Lower leg skin (tissue), 4 donors: ENCODE data around the gene APCDD1. TPM values are rescaled to one million over a fixed set of nuclear protein-coding genes. Genes with fewer than 3 reads are reported as not detected.

ENCODE experiments used
- DNase-seq, 2 donors: peaks; one replicate each; pipeline ENCODE4 v3.0.0-alpha.2; 2019; ENCODE audit warnings: low spot score in 2 of 2
- H3K4me3 ChIP-seq: fragments of 200-600 bp; sonication (generic); 2 replicates; pipeline ENCODE4 v1.5.1; 2017; ENCODE audit warnings: mild to moderate bottlenecking, low read depth; ENCODE audit not compliant: poor library complexity, severe bottlenecking
- POLR2A ChIP-seq, 2 donors: fragments of 450-650 bp; IDR thresholded peaks; one replicate each; pipeline ENCODE4 v1.6.1; 2016 to 2017; ENCODE audit warnings: antibody characterized with exemption in 2 of 2, mild to moderate bottlenecking in 1 of 2, moderate library complexity in 1 of 2
- WGBS, 2 donors: methylation state at CpG; one replicate each; pipeline ENCODE4 v1.1.5; 2018; 5-methylcytosine and 5-hydroxymethylcytosine counted together
- intact Hi-C: fragments of 100-400 bp; cut with DNase I; formaldehyde crosslinking; loops from one replicate; pipeline ENCODE4 v1.15.0; 2023; ENCODE audit warnings: low total_unique reads
- total RNA-seq, 4 donors: library from RNA; depleted of rRNA; stranded (reverse); fragments of >200 nt; gene quantifications; one replicate each; pipeline ENCODE4 v1.1.0, GENCODE V29; 2016
- TF ChIP-seq, protein P1 (sequence below), 3 donors: fragments of 450-650 bp; IDR thresholded peaks; one replicate each; pipeline ENCODE4 v1.5.1; 2016; ENCODE audit warnings: antibody characterized with exemption in 3 of 3, mild to moderate bottlenecking in 3 of 3, moderate library complexity in 2 of 3

APCDD1 gene
- total RNA-seq, 4 donors from 2014 or later, result 76.6 to 192 (median 180) TPM

DNA sequence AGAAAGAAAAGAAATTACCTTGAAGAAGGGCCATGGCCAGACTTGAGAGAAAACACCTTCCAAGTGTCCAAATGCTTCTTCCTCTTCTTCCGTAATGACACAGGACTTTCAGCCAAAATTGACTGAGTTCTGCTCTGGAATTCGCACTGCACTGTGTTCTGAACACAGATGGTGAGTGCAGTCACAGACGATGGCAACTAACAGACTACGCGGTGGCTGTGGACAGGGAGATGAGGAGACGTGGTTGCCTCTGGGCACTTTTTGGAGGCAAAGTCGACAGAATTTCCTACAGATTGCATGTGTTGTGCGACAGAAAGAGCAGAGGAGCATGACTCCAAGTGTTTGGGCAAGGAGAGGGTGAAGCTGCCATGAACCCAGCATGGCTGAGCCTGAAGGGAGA is 67.1 kb downstream of the APCDD1 start:
- 75 to 76% methylated on average over 8 of the region's 8 CpGs for WGBS, 2 donors
- no peak for TF ChIP-seq POLR2A (IDR thresholded peaks at IDR 0.05)
- TF ChIP-seq, protein P1, sequence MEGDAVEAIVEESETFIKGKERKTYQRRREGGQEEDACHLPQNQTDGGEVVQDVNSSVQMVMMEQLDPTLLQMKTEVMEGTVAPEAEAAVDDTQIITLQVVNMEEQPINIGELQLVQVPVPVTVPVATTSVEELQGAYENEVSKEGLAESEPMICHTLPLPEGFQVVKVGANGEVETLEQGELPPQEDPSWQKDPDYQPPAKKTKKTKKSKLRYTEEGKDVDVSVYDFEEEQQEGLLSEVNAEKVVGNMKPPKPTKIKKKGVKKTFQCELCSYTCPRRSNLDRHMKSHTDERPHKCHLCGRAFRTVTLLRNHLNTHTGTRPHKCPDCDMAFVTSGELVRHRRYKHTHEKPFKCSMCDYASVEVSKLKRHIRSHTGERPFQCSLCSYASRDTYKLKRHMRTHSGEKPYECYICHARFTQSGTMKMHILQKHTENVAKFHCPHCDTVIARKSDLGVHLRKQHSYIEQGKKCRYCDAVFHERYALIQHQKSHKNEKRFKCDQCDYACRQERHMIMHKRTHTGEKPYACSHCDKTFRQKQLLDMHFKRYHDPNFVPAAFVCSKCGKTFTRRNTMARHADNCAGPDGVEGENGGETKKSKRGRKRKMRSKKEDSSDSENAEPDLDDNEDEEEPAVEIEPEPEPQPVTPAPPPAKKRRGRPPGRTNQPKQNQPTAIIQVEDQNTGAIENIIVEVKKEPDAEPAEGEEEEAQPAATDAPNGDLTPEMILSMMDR (IDR thresholded peaks at IDR 0.05), result no peak
- no peak for DNase-seq

DNA sequence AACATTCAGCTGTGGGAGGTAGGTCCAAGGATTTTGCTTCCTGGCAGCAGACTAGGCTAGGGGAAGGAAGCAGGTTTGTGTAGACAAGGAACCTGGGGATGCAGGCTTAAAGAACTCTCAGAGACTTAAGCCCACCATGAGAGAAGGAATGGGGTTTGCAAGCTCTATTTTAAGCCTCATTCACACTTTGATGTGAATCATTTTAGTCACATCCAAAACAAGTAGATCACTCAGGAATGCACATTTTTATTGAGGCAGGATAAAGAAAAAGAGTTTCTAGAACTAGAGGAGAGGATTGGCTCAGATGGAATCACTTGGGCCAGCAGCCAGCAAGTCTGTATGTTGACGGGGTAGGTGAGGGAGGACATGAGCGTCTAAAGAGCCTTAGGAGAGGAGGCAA is 68.1 kb downstream of the APCDD1 start:
- TF ChIP-seq, protein P1 (IDR thresholded peaks at IDR 0.05), result no peak
- no peak for TF ChIP-seq POLR2A (IDR thresholded peaks at IDR 0.05)
- intact Hi-C loops, result no loop called here
- H3K4me3 ChIP-seq, result no peak overlapping the region
- DNase-seq, result no peak
- whole genome bisulfite sequencing, 2 donors, result 84 to 87% methylated on average over 2 of the region's 2 CpGs

More for the DNA sequence above, 67.1 kb downstream of the APCDD1 start:
- intact Hi-C loops, result loop anchor here (1.0 to 2.0 kb wide), 2 partner anchors 547 to 551 kb away; no protein-coding TSS in a partner anchor
- H3K4me3 ChIP-seq, result no peak overlapping the region

DNA sequence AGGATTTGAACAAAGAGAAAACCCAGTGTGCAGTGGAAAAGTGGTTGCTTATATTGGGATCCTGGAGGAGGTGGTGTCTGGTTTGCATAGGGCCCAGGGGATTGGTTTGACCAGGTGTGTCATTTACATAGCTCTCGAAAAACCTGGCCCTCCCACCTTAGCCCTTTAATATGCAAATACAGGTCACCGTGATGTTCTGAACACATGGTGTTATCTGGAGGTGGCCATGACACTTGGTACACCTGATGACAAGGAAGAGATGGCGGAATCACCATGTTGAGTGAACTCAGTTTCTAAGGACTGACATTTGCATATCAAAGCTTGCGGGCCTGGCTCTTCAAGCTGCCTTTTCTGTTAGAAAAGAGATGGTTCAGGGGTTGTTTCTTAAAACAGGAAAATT is 69.1 kb downstream of the APCDD1 start:
- intact Hi-C loops, result no loop called here
- 86 to 88% methylated on average over 4 of the region's 4 CpGs for WGBS, 2 donors
- H3K4me3 ChIP-seq, result no peak overlapping the region
- no peak for TF ChIP-seq POLR2A (IDR thresholded peaks at IDR 0.05)
- TF ChIP-seq, protein P1 (IDR thresholded peaks at IDR 0.05), result no peak
- DNase-seq, result no peak

DNA sequence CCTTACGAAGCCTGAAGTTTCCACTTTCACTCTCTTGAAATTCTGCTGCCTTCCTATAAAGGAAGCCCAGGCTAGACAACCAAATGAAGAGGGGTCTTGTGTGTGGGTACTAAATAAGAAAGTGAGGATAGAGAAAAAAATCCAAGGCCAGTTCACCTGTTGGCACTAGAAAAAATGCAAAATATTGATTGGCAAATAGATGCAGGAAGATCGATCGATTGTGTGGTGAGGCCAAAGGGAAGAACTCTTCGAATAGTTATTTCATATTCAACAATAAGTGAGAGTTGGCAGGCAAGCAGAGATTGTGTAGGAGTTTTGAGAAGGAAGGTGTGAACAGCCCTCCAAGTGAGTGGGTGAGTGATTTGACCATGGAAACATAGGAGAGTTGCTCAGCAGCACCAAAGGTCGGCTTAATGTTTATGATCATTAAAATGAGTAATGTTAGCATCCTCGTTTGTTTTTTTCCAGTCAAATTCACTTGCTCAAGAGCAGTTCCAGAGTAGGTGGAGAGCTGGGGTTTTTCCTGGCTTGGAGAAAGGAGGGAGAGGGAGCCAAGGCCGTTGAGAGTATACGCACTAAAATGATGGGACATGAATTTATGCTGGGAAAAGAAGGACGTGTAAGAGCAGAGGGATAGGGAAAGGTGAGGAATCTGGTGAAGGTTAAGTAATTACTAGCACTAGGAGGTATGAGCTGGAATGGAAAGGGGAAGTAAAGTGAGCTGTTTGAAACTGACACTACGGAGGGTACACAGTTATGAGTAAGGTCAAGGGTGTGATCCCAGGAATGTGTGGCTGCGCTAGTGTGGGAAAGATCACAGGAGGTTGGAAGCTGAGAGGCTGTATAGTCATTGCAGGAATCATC is 70.3 kb downstream of the APCDD1 start:
- no peak for TF ChIP-seq POLR2A (IDR thresholded peaks at IDR 0.05)
- TF ChIP-seq, protein P1 (IDR thresholded peaks at IDR 0.05), result no peak
- WGBS, 2 donors, result 48 to 49% methylated on average over 11 of the region's 11 CpGs
- H3K4me3 ChIP-seq, result no peak overlapping the region
- intact Hi-C loops, result no loop called here
- DNase-seq, result no peak

DNA sequence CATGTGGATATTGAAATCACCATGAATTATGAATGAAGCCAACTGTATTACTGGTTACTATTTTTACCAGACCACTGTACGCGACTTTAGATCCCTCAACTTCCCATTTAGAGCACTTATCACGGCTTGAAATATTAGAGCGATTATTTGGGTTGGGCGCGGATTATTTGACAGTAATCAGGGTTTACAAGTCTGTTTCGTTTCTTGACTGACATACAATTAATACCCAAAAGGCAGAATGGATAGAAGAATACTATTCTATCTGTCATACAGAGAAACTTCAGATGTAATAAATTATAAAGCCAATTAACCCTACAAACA is 70.9 kb downstream of the APCDD1 start:
- TF ChIP-seq, protein P1 (IDR thresholded peaks at IDR 0.05), result no peak
- no peak for TF ChIP-seq POLR2A (IDR thresholded peaks at IDR 0.05)
- intact Hi-C loops, result no loop called here
- no peak overlapping the region for H3K4me3 ChIP-seq
- WGBS, 2 donors, result 57 to 62% methylated on average over 7 of the region's 7 CpGs
- no peak for DNase-seq
